Activated CD4-positive, alpha-beta T cell treated with anti-CD3 and anti-CD28 coated beads for 4 hours (primary cell): Measurements from ENCODE around the gene PRICKLE4.

Source experiments
- DNase-seq, 2 donors: peaks; one replicate each; pipeline ENCODE4 v3.0.0-alpha.2; 2020

PRICKLE4 gene

GRCh38 chr6:41774841-41775240 is 5.7 kb upstream of the PRICKLE4 start:
- DNase-seq = no peak

GRCh38 chr6:41775293-41775882 is 5.2 kb upstream of the PRICKLE4 start:
- no peak for DNase-seq

GRCh38 chr6:41777551-41778285 is 2.9 kb upstream of the PRICKLE4 start:
- no peak for DNase-seq

- no peak for DNase-seq
Measured at GRCh38 chr6:41778895-41779294, 1.7 kb upstream of the PRICKLE4 start.

GRCh38 chr6:41779336-41779735 is 1.2 kb upstream of the PRICKLE4 start:
- no peak for DNase-seq

- peak; percentile 98 to 99 for DNase-seq
Measured at GRCh38 chr6:41779788-41780550, 613 bp upstream of the PRICKLE4 start, which contains the start of gene FRS3. Gene FRS3, minus strand, starts transcription at chr6:41779900. Its CDS starts 2,913 bp downstream, at chr6:41776987.

- DNase-seq = no peak
Measured at GRCh38 chr6:41781366-41781730, 766 bp downstream of the PRICKLE4 start.

GRCh38 chr6:41783106-41783780 is 2.7 kb downstream of the PRICKLE4 start:
- no peak for DNase-seq

GRCh38 chr6:41784581-41785171 is 4.1 kb downstream of the PRICKLE4 start:
- no peak for DNase-seq

GRCh38 chr6:41785254-41785653 is 4.7 kb downstream of the PRICKLE4 start:
- no peak for DNase-seq

- DNase-seq = no peak
Measured at GRCh38 chr6:41785689-41786450, 5.3 kb downstream of the PRICKLE4 start.

GRCh38 chr6:41786451-41787218 is 6.1 kb downstream of the PRICKLE4 start:
- DNase-seq = peak; percentile 85 to 88

GRCh38 chr6:41787219-41787917 is 6.8 kb downstream of the PRICKLE4 start, which contains the start of gene TOMM6:
Gene TOMM6, plus strand, starts transcription at chr6:41787694. Its CDS starts 4 bp downstream, at chr6:41787698.
- DNase-seq = peak; percentile 93 to 94

- DNase-seq = no peak
Measured at GRCh38 chr6:41789390-41789724, 8.8 kb downstream of the PRICKLE4 start.

- DNase-seq = no peak
Measured at GRCh38 chr6:41790045-41790444, 9.5 kb downstream of the PRICKLE4 start.

- no peak for DNase-seq
Measured at GRCh38 chr6:41791305-41791704, 10.7 kb downstream of the PRICKLE4 start.

GRCh38 chr6:41791984-41792383 is 11.4 kb downstream of the PRICKLE4 start:
- DNase-seq = no peak

- DNase-seq = no peak
Measured at GRCh38 chr6:41796474-41796873, 15.9 kb downstream of the PRICKLE4 start.

GRCh38 chr6:41798901-41799558 is 18.4 kb downstream of the PRICKLE4 start:
- DNase-seq = no peak

GRCh38 chr6:41799559-41799911 is 19.0 kb downstream of the PRICKLE4 start:
- no peak for DNase-seq
